Ishikawa (cell line): ENCODE results near the gene AP4M1.

Experiments
- EP300 ChIP-seq: IDR thresholded peaks from 2 replicates; pipeline ENCODE4 v1.6.1; 2012; ENCODE audit warnings: borderline replicate concordance
- FOXM1 ChIP-seq: IDR thresholded peaks from 2 replicates; pipeline ENCODE4 v1.6.1; 2012; ENCODE audit warnings: low read depth, borderline replicate concordance
- RAD21 ChIP-seq: IDR thresholded peaks from 2 replicates; pipeline ENCODE4 v1.6.1; 2012; ENCODE audit warnings: low read depth
- TAF1 ChIP-seq: IDR thresholded peaks from 2 replicates; pipeline ENCODE4 v1.6.1; 2012; ENCODE audit warnings: low read depth, mild to moderate bottlenecking
- TCF12 ChIP-seq: IDR thresholded peaks from 2 replicates; pipeline ENCODE4 v1.6.1; 2012; ENCODE audit warnings: low read depth
- TF ChIP-seq, protein P1 (sequence below): IDR thresholded peaks from 2 replicates; pipeline ENCODE4 v1.6.1; 2012
- TF ChIP-seq, protein P2 (sequence below): IDR thresholded peaks from 2 replicates; pipeline ENCODE4 v1.6.1; 2012

DNA sequence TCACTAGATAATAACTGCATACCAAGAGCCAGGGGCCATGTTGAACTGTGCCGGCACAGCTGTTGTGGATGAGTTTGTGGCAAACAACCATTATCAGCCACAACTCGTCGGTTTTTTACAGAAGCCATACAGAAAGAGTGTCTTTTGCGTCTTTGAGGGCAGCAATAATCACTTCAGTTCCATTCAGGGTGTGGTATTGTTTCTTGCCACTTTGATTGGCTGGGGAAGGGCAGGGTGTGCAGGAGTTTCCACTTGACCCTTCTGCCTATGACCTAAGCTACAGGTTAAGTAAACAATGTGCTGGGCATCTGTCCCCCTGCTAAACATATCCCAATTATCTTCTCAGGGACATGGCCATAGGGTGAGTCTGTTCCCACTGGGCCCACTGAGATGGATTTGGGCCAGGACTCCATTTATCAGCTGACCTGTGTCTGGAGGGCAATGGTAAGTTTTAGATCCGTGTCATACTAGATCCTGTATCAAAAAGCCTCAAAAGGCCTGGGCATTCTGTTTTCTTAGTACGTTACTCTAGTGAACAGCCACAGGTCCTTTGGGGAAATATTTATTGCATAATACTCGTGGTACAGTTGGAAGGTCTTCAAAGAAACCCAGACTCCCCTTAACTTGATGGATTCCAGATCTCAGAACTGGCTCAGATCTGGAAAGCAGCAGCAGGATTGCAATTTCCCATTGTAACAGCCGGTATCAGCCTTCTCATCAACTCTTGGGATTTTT lies 35.8 kb upstream of the AP4M1 start:
- TF ChIP-seq TCF12 (no peak), EP300 (no peak), RAD21 (no peak), FOXM1 (no peak), TAF1 (no peak)
- TF ChIP-seq, protein P1, sequence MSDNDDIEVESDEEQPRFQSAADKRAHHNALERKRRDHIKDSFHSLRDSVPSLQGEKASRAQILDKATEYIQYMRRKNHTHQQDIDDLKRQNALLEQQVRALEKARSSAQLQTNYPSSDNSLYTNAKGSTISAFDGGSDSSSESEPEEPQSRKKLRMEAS, result no peak
- TF ChIP-seq, protein P2, sequence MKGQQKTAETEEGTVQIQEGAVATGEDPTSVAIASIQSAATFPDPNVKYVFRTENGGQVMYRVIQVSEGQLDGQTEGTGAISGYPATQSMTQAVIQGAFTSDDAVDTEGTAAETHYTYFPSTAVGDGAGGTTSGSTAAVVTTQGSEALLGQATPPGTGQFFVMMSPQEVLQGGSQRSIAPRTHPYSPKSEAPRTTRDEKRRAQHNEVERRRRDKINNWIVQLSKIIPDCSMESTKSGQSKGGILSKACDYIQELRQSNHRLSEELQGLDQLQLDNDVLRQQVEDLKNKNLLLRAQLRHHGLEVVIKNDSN, result no peak
